Measurements from ENCODE around the gene GOLGA5. TPM values are rescaled to one million over a fixed set of nuclear protein-coding genes. Genes with fewer than 3 reads are reported as not detected.

The GOLGA5 gene
- total and polyA plus RNA-seq, 2 experiments from 2014 or later: 26.2 to 30.2 TPM

GRCh38 chr14:92759300-92759678 lies 34.8 kb upstream of the GOLGA5 start (continued):
- TF ChIP-seq REST (IDR thresholded peaks at IDR 0.05; ENCODE audit: unreplicated experiment) (no peak), STAT1 (IDR thresholded peaks at IDR 0.05; ENCODE audit: unreplicated experiment) (no peak), ZNF331 (CRISPR knock-in tag; IDR thresholded peaks at IDR 0.05; ENCODE audit: low read depth) (no peak), CTCF (conservative IDR thresholded peaks at IDR 0.05; ENCODE audit: low read depth in 2 of 2) (no peak), JUNB (IDR thresholded peaks at IDR 0.05; ENCODE audit: unreplicated experiment) (no peak), CREB1 (CRISPR knock-in tag; IDR thresholded peaks at IDR 0.05; ENCODE audit: low read depth) (no peak), EZH2 (IDR thresholded peaks at IDR 0.05; ENCODE audit: low read depth, unreplicated experiment) (no peak)

DNA sequence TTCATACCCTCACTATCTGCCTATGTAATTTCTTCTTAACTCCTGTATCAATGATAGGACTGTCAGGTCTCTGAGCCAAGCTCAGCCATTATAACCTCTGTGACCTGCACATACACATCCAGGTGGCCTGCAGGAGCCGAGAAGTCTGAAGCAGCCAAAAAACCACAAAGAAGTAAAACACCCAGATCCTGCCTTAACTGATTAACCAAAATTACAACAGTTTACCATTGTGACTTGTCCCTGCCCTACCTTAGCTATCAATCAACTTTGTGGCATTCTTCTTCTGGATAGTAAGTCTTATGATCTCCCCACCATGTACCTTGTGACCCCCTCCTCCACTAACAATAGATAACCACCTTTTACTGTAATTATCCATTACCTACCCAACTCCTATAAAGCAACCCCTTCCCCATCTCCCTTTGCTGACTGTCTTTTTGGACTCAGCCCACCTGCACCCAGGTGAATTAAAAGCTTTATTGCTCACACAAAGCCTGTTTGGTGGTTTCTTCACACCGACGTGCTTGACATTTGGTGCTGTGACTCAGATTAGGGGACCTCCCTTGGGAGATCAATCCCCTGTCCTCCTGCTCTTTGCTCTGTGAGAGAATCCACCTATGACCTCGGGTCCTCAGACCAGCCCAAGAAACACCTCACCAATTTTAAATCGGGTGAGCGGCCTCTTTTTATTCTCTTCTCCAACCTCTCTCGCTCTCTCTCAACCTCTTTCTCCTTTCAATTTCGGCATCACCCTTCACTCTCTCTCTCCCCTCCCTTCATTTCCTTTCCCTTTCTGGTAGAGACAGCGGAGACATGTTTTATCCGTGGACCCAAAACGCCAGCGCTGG lies 34.2 kb upstream of the GOLGA5 start:
- DNase-seq (ENCODE audit: low spot score): no peak
- Mint-ChIP-seq H3K9me3 (no peaks in the 10 kb centered on the region), H3K27ac (no peak overlapping the region), H3K27me3 (ENCODE audit: insufficient read depth, low read depth, poor library complexity) (peaks cover 14% of the 10 kb centered on the region), H3K4me3 (no peak overlapping the region), H3K4me1 (no peaks in the 10 kb centered on the region), H3K36me3 (ENCODE audit: low read depth) (no peaks in the 10 kb centered on the region)
- no peak overlapping the region for H2AFZ ChIP-seq
- H3K9me2 ChIP-seq (ENCODE audit: insufficient read depth): peaks cover 5% of the 10 kb centered on the region; the same call in 1 of the 2 replicates
- no peak overlapping the region for H3K27ac ChIP-seq (ENCODE audit: low read depth)
- no peaks in the 10 kb centered on the region for H3K36me3 ChIP-seq (ENCODE audit: insufficient read depth)
- no peaks in the 10 kb centered on the region for H4K20me1 ChIP-seq (replicated peaks; ENCODE audit: insufficient read depth)
- H3K4me1 ChIP-seq (ENCODE audit: insufficient read depth): no peaks in the 10 kb centered on the region
- TF ChIP-seq EZH2 (IDR thresholded peaks at IDR 0.05; ENCODE audit: low read depth, unreplicated experiment): no peak
- no peak overlapping the region for H3K4me3 ChIP-seq
- no peaks in the 10 kb centered on the region for H3K27me3 ChIP-seq (ENCODE audit: insufficient read depth)
- no peaks in the 10 kb centered on the region for H3K79me2 ChIP-seq (replicated peaks; ENCODE audit: insufficient read depth)
- no peak for ATAC-seq
- no peak overlapping the region for H3K4me2 ChIP-seq
- H3F3A ChIP-seq (replicated peaks; ENCODE audit: low read depth): no peaks in the 10 kb centered on the region

- no peak for DNase-seq (ENCODE audit: low spot score)
- no peak overlapping the region for H3K27ac Mint-ChIP-seq
- no peaks in the 10 kb centered on the region for H3F3A ChIP-seq (replicated peaks; ENCODE audit: low read depth)
- no peak for ATAC-seq
- no peaks in the 10 kb centered on the region for H3K4me1 ChIP-seq (ENCODE audit: insufficient read depth)
- H3K27ac ChIP-seq (ENCODE audit: low read depth): no peak overlapping the region
- no peak overlapping the region for H3K4me3 ChIP-seq
- no peaks in the 10 kb centered on the region for H3K79me2 ChIP-seq (replicated peaks; ENCODE audit: insufficient read depth)
- H3K36me3 ChIP-seq (ENCODE audit: insufficient read depth): no peaks in the 10 kb centered on the region
- H4K20me1 ChIP-seq (replicated peaks; ENCODE audit: insufficient read depth): no peaks in the 10 kb centered on the region
- H3K27me3 ChIP-seq (ENCODE audit: insufficient read depth): no peaks in the 10 kb centered on the region
- peaks cover 5% of the 10 kb centered on the region; the same call in 1 of the 2 replicates for H3K9me2 ChIP-seq (ENCODE audit: insufficient read depth)
- peaks cover 14% of the 10 kb centered on the region for H3K27me3 Mint-ChIP-seq (ENCODE audit: insufficient read depth, low read depth, poor library complexity)
- no peak overlapping the region for H3K4me2 ChIP-seq
- H3K4me3 Mint-ChIP-seq: no peak overlapping the region
- no peaks in the 10 kb centered on the region for H3K36me3 Mint-ChIP-seq (ENCODE audit: low read depth)
- no peaks in the 10 kb centered on the region for H3K4me1 Mint-ChIP-seq
- no peak overlapping the region for H2AFZ ChIP-seq
- H3K9me3 Mint-ChIP-seq: no peaks in the 10 kb centered on the region
- TF ChIP-seq CTCF (conservative IDR thresholded peaks at IDR 0.05; ENCODE audit: low read depth in 2 of 2): no peak
- no peak for TF ChIP-seq JUNB (IDR thresholded peaks at IDR 0.05; ENCODE audit: unreplicated experiment)
- TF ChIP-seq ZNF114 (CRISPR knock-in tag; IDR thresholded peaks at IDR 0.05): no peak
- TF ChIP-seq POLR2AphosphoS5 (IDR thresholded peaks at IDR 0.05; ENCODE audit: low read depth): no peak
- no peak for TF ChIP-seq EZH2 (IDR thresholded peaks at IDR 0.05; ENCODE audit: low read depth, unreplicated experiment)
Measured at GRCh38 chr14:92760524-92760805, 33.6 kb upstream of the GOLGA5 start.
